SK-N-SH treated with all-trans-retinoic acid at 6 μM for 48 hours (cell line): ENCODE data around the gene ARHGEF4.

Experiments
- ATAC-seq: fragments of 200-7000 bp; cut with Tn5 transposase; 3 replicates; pipeline ENCODE4 v1.9.1; 2020; ENCODE audit warnings: mild to moderate bottlenecking, moderate library complexity
- ARNTL ChIP-seq: fragments of 450-650 bp; formaldehyde crosslinking; IDR thresholded peaks from 2 replicates; pipeline ENCODE4 v1.5.0; 2020; ENCODE audit warnings: low read depth, mild to moderate bottlenecking, moderate library complexity, borderline replicate concordance
- CSRNP3 ChIP-seq: fragments of 250-450 bp; sonication (Bioruptor Pico); IDR thresholded peaks from 2 replicates; pipeline ENCODE4 v1.5.1; 2021; ENCODE audit warnings: mild to moderate bottlenecking, moderate library complexity
- GLIS3 ChIP-seq: fragments of 250-450 bp; sonication (Bioruptor Pico); IDR thresholded peaks from 2 replicates; pipeline ENCODE4 v1.5.0; 2020; ENCODE audit warnings: mild to moderate bottlenecking, moderate library complexity
- ISL1 ChIP-seq: fragments of 250-450 bp; sonication (Bioruptor Pico); IDR thresholded peaks from 2 replicates; pipeline ENCODE4 v2.1.2; 2022; ENCODE audit warnings: mild to moderate bottlenecking, moderate library complexity
- OSR1 ChIP-seq: fragments of 250-450 bp; sonication (Bioruptor Pico); IDR thresholded peaks from 2 replicates; pipeline ENCODE4 v1.8.0; 2022; ENCODE audit warnings: moderate library complexity, mild to moderate bottlenecking, inconsistent platforms
- PATZ1 ChIP-seq: fragments of 250-450 bp; sonication (Bioruptor Pico); IDR thresholded peaks from 2 replicates; pipeline ENCODE4 v1.8.0; 2020; ENCODE audit warnings: mild to moderate bottlenecking, moderate library complexity, borderline replicate concordance
- PPARA ChIP-seq: fragments of 250-450 bp; sonication (Bioruptor Pico); IDR thresholded peaks from 2 replicates; pipeline ENCODE4 v1.5.0; 2020; ENCODE audit warnings: mild to moderate bottlenecking, borderline replicate concordance
- TCF4 ChIP-seq: fragments of 250-450 bp; sonication (Bioruptor Pico); IDR thresholded peaks from 2 replicates; pipeline ENCODE4 v1.8.0; 2021; ENCODE audit warnings: mild to moderate bottlenecking, moderate library complexity, borderline replicate concordance
- TOX ChIP-seq: fragments of 250-450 bp; sonication (Bioruptor Pico); IDR thresholded peaks from 2 replicates; pipeline ENCODE4 v1.8.0; 2021; ENCODE audit warnings: mild to moderate bottlenecking, moderate library complexity, borderline replicate concordance
- TSHZ2 ChIP-seq: fragments of 250-450 bp; sonication (Bioruptor Pico); IDR thresholded peaks from 2 replicates; pipeline ENCODE4 v1.5.0; 2020; ENCODE audit warnings: mild to moderate bottlenecking, moderate library complexity
- ZFP3 ChIP-seq: fragments of 250-450 bp; sonication (Bioruptor Pico); IDR thresholded peaks from 2 replicates; pipeline ENCODE4 v1.5.0; 2020; ENCODE audit warnings: mild to moderate bottlenecking, moderate library complexity
- ZNF70 ChIP-seq: fragments of 450-650 bp; formaldehyde crosslinking; IDR thresholded peaks from 2 replicates; pipeline ENCODE4 v1.5.0; 2020; ENCODE audit warnings: mild to moderate bottlenecking, moderate library complexity
- ZNF8 ChIP-seq: fragments of 450-650 bp; formaldehyde crosslinking; IDR thresholded peaks from 2 replicates; pipeline ENCODE4 v1.5.0; 2020; ENCODE audit warnings: mild to moderate bottlenecking, moderate library complexity

The ARHGEF4 gene

GRCh38 chr2:131081190-131081589 lies 244.5 kb downstream of the ARHGEF4 start:
- ATAC-seq, result no peak
- TF ChIP-seq ZFP3 (CRISPR knock-in tag) (no peak), ISL1 (CRISPR knock-in tag) (no peak), TCF4 (CRISPR knock-in tag) (no peak), PATZ1 (CRISPR knock-in tag) (no peak), CSRNP3 (CRISPR knock-in tag) (no peak), TSHZ2 (no peak)

- TF ChIP-seq ISL1 (CRISPR knock-in tag) (no peak), OSR1 (CRISPR knock-in tag) (no peak), PPARA (CRISPR knock-in tag) (no peak), ZFP3 (CRISPR knock-in tag) (no peak), GLIS3 (CRISPR knock-in tag) (no peak), CSRNP3 (CRISPR knock-in tag) (no peak), PATZ1 (CRISPR knock-in tag) (no peak), TOX (no peak), TSHZ2 (no peak), ZNF8 (CRISPR knock-in tag) (no peak), ARNTL (CRISPR knock-in tag) (no peak)
- peak; percentile 78 for ATAC-seq
Measured at GRCh38 chr2:131085646-131086045, 248.9 kb downstream of the ARHGEF4 start.

GRCh38 chr2:131092458-131093005 lies 255.8 kb downstream of the ARHGEF4 start:
- ATAC-seq, result no peak

More at GRCh38 chr2:131092458-131093005, 255.8 kb downstream of the ARHGEF4 start:
- TF ChIP-seq PPARA (CRISPR knock-in tag) (no peak), ZNF70 (CRISPR knock-in tag) (peak; percentile 29; the same call in 1 of the 2 replicates)
